ENCODE measurements around the gene OXNAD1. TPM values are rescaled to one million over a fixed set of nuclear protein-coding genes. Genes with fewer than 3 reads are reported as not detected.

OXNAD1 gene
- total and polyA plus RNA-seq, 9 donors: 4.0 to 16.3 (median 11.5) TPM

- no peak for TF ChIP-seq EP300 (IDR thresholded peaks at IDR 0.05)
- WGBS, 3 donors: 85 to 87% (median 86%) methylated on average over 5 of the region's 5 CpGs
- H3K27ac ChIP-seq: no peak overlapping the region
- intact Hi-C loops (cut with DNase I): loop anchor here (5.0 to 10.0 kb wide), 7 partner anchors 196 to 624 kb away; no protein-coding TSS in a partner anchor
- H3K36me3 ChIP-seq: no peaks in the 10 kb centered on the region
- no peak for DNase-seq
- H3K4me3 ChIP-seq: no peak overlapping the region
- no peaks in the 10 kb centered on the region for H3K27me3 ChIP-seq
- H3K9me3 ChIP-seq: no peaks in the 10 kb centered on the region
- peaks cover 10% of the 10 kb centered on the region for H3K4me1 ChIP-seq (ENCODE audit: insufficient read depth)
These were observed 16.5 kb upstream of the OXNAD1 start for GRCh38 chr3:16248556-16248955.

- intact Hi-C loops (cut with DNase I): loop anchor here (5.0 to 10.0 kb wide), 7 partner anchors 197 to 625 kb away; no protein-coding TSS in a partner anchor
- 40 to 54% (median 52%) methylated on average over 3 of the region's 3 CpGs for WGBS, 3 donors
- no peaks in the 10 kb centered on the region for H3K36me3 ChIP-seq
- peaks cover 10% of the 10 kb centered on the region for H3K4me1 ChIP-seq (ENCODE audit: insufficient read depth)
- H3K27me3 ChIP-seq: no peaks in the 10 kb centered on the region
- no peak overlapping the region for H3K27ac ChIP-seq
- no peak overlapping the region for H3K4me3 ChIP-seq
- no peaks in the 10 kb centered on the region for H3K9me3 ChIP-seq
- no peak for DNase-seq
- TF ChIP-seq EP300 (IDR thresholded peaks at IDR 0.05): no peak
- no peak for TF ChIP-seq CTCF (IDR thresholded peaks at IDR 0.05)
- no peak for TF ChIP-seq POLR2A (IDR thresholded peaks at IDR 0.05)
These were observed 15.7 kb upstream of the OXNAD1 start for GRCh38 chr3:16249336-16249735.

DNA sequence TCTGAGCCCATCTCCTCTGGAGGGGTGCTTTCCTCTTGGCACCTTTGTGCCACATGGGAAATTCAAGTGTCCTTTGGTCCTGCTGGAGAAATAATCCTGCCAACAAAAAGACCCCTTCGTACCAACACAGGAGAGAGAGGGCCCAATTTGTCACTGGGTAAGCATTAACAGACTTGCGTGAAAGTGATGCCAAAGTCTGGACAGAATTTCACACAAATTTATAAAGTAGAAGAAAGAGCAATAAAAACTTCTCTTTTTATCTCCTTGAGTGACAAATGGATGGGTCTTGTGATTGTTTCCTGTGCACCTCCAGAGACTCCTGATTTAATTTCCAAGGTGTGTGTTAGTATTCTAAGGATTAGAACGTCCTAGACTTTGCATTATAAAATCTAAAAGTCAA, 15.1 kb upstream of the OXNAD1 start:
- no peaks in the 10 kb centered on the region for H3K36me3 ChIP-seq
- H3K27ac ChIP-seq: no peak overlapping the region
- H3K27me3 ChIP-seq: no peaks in the 10 kb centered on the region
- WGBS, 3 donors: 78 to 86% (median 86%) methylated on average over 3 of the region's 3 CpGs
- intact Hi-C loops (cut with DNase I): loop anchor here (5.0 to 10.0 kb wide), 7 partner anchors 198 to 625 kb away; no protein-coding TSS in a partner anchor
- no peak overlapping the region for H3K4me3 ChIP-seq
- TF ChIP-seq POLR2A (IDR thresholded peaks at IDR 0.05) (no peak), EP300 (IDR thresholded peaks at IDR 0.05) (no peak)
- DNase-seq: no peak
- peaks cover 10% of the 10 kb centered on the region for H3K4me1 ChIP-seq (ENCODE audit: insufficient read depth)
- H3K9me3 ChIP-seq: no peaks in the 10 kb centered on the region

DNA sequence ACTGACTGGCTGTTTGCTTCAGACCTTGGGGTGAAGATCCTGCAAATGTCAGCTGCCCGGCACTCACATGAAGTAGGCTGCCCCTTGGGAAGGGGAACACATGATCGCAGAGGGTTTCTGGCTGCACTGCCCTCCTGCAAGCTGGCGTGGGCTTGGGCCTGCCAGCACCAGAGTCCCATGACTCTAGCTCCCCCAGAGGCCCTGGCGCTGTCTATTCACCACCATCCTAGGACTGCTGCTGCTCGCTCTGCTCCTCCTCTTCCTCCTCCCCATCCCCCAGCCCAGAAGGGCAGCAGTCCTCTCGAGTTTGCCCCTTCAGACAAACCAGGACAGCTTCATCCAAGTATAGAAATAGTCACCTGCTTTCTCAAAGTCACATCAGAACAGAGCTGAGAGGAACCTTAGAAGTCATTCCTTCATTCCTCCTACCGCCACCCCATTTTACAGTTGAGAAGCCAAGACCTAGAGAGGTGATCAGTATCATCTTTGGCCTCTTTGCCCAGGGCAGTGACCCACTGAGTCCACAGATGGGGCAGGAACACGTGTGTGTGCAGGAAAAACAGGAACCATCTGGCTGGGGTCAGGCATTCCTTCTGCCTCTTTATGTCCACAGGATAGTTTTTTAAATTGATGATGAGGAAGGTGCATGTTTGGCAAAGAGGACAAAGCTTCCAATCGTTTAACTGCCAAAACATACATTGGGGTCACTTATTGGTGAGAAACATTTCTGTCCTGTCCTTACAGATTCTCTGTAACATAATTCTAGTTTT, 13.5 kb upstream of the OXNAD1 start:
- H3K4me3 ChIP-seq: no peak overlapping the region
- H3K4me1 ChIP-seq (ENCODE audit: insufficient read depth): peaks cover 10% of the 10 kb centered on the region
- no peak for TF ChIP-seq POLR2A (IDR thresholded peaks at IDR 0.05)
- TF ChIP-seq CTCF (IDR thresholded peaks at IDR 0.05): no peak
- TF ChIP-seq EP300 (IDR thresholded peaks at IDR 0.05): no peak
- 67 to 70% (median 68%) methylated on average over 9 of the region's 9 CpGs for WGBS, 3 donors
- no peak for DNase-seq
- H3K36me3 ChIP-seq: no peaks in the 10 kb centered on the region
- H3K27me3 ChIP-seq: no peaks in the 10 kb centered on the region
- no peaks in the 10 kb centered on the region for H3K9me3 ChIP-seq
- no peak overlapping the region for H3K27ac ChIP-seq
- intact Hi-C loops (cut with DNase I): no loop called here

DNA sequence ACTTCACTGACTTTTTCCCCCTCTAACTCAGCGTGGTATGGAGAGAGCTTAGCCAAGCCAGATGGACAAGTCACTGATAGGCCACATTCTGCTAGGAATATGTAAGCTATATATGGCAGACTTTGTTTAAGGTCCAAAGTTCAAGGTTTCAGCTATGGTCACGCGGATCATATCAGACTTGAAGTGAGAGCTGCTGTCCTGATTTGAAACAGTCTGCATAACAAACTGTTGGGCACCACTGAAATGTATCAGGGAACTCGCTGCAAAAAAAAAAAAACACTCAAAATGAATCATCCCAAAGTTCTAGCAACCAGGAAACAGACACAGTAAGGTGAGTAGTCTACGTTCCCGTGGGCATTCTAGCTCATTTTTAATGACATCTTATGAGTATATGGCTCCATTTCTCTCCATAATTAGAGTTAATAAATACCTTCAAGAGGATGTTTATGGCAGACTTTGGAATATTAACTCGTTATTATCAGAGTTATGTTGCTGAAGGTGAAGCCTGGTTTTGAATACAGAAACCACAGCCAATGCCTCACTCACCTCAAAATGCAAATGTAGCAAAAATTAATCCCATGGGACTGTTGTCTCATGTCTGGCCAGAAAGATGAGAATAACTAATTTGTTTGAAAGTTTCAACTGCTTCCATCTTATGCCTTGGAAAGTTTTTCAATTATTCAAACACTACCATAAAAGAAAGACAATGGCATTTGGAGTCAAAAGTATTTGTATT, 12.6 kb upstream of the OXNAD1 start:
- Histone ChIP-seq H3K4me1 (ENCODE audit: insufficient read depth) (peaks cover 10% of the 10 kb centered on the region), H3K27me3 (no peaks in the 10 kb centered on the region), H3K4me3 (no peak overlapping the region), H3K27ac (no peak overlapping the region), H3K9me3 (no peaks in the 10 kb centered on the region), H3K36me3 (no peaks in the 10 kb centered on the region)
- WGBS, 3 donors: 6 to 35% (median 8%) methylated on average over 7 of the region's 7 CpGs
- no peak for DNase-seq
- intact Hi-C loops (cut with DNase I): no loop called here
- TF ChIP-seq EP300 (IDR thresholded peaks at IDR 0.05): no peak
- no peak for TF ChIP-seq POLR2A (IDR thresholded peaks at IDR 0.05)
- no peak for TF ChIP-seq CTCF (IDR thresholded peaks at IDR 0.05)
